ENCODE results near the gene CPEB2. TPM values are rescaled to one million over a fixed set of nuclear protein-coding genes. Genes with fewer than 3 reads are reported as not detected.

Gene CPEB2
- total RNA-seq, 1 experiment from 2014 or later = 3.3 TPM

- DNase-seq (ENCODE audit: low spot score) (no peak), ATAC-seq (peak; percentile 84)
- Mint-ChIP-seq H3K4me3 (no peak overlapping the region), H3K27me3 (ENCODE audit: low read depth) (peaks cover 30% of the 10 kb centered on the region), H3K36me3 (no peaks in the 10 kb centered on the region), H3K4me1 (peaks cover 11% of the 10 kb centered on the region), H3K27ac (no peak overlapping the region), H3K9me3 (peaks cover 4% of the 10 kb centered on the region)
- POLR2A ChIA-PET = interaction anchor here (1.2 kb wide), 1 partner anchor 14 kb away, joined by 3 read pairs; no protein-coding TSS in a partner anchor
- CTCF ChIA-PET = interaction anchor here (0.8 kb wide), 1 partner anchor 149 kb away, joined by 3 read pairs; no protein-coding TSS in a partner anchor
- TF ChIP-seq MYBL2 (CRISPR knock-in tag; IDR thresholded peaks at IDR 0.05) (no peak), NFYB (CRISPR knock-in tag; conservative IDR thresholded peaks at IDR 0.05; ENCODE audit: low read depth) (no peak), ZNF532 (CRISPR knock-in tag; IDR thresholded peaks at IDR 0.05; ENCODE audit: borderline replicate concordance) (no peak), MAX (CRISPR knock-in tag; IDR thresholded peaks at IDR 0.05) (no peak), SMAD3 (CRISPR knock-in tag; IDR thresholded peaks at IDR 0.05; ENCODE audit: borderline replicate concordance) (no peak)
These were observed 15.2 kb upstream of the CPEB2 start for GRCh38 chr4:14987054-14987453.

- H3K4me3 Mint-ChIP-seq = no peak overlapping the region
- POLR2A ChIA-PET = no interaction called here
- no peak overlapping the region for H3K27ac Mint-ChIP-seq
- H3K9me3 Mint-ChIP-seq = no peaks in the 10 kb centered on the region
- ATAC-seq (no peak), DNase-seq (ENCODE audit: low spot score) (no peak)
- TF ChIP-seq ZNF263 (CRISPR knock-in tag; IDR thresholded peaks at IDR 0.05; ENCODE audit: low read depth) (no peak), TEAD1 (CRISPR knock-in tag; IDR thresholded peaks at IDR 0.05) (no peak), MXD4 (CRISPR knock-in tag; IDR thresholded peaks at IDR 0.05; ENCODE audit: borderline replicate concordance) (no peak), PRDM15 (CRISPR knock-in tag; IDR thresholded peaks at IDR 0.05) (no peak), ERG (CRISPR knock-in tag; IDR thresholded peaks at IDR 0.05) (no peak), MLX (CRISPR knock-in tag; IDR thresholded peaks at IDR 0.05) (no peak), ZNF138 (CRISPR knock-in tag; conservative IDR thresholded peaks at IDR 0.05) (no peak), ZBTB21 (CRISPR knock-in tag; IDR thresholded peaks at IDR 0.05; ENCODE audit: borderline replicate concordance) (no peak), NFATC4 (CRISPR knock-in tag; IDR thresholded peaks at IDR 0.05) (no peak), RELA (CRISPR knock-in tag; IDR thresholded peaks at IDR 0.05; ENCODE audit: borderline replicate concordance) (no peak), JUN (CRISPR knock-in tag; IDR thresholded peaks at IDR 0.05) (no peak), SMAD4 (CRISPR knock-in tag; IDR thresholded peaks at IDR 0.05) (no peak), HMGXB4 (CRISPR knock-in tag; IDR thresholded peaks at IDR 0.05) (no peak), FOXJ3 (CRISPR knock-in tag; IDR thresholded peaks at IDR 0.05; ENCODE audit: borderline replicate concordance) (no peak), ZBTB43 (CRISPR knock-in tag; IDR thresholded peaks at IDR 0.05) (no peak)
- H3K36me3 Mint-ChIP-seq = no peaks in the 10 kb centered on the region
- CTCF ChIA-PET = no interaction called here
- peaks cover 11% of the 10 kb centered on the region for H3K4me1 Mint-ChIP-seq
- H3K27me3 Mint-ChIP-seq (ENCODE audit: low read depth) = peaks cover 15% of the 10 kb centered on the region
These were observed 11.8 kb upstream of the CPEB2 start for GRCh38 chr4:14990484-14990883.
